ENCODE results near the gene PCDHGA1.
"Not testable (repeated sequence)": the region's sequence is repeated elsewhere in the genome, so short reads cannot be mapped to it uniquely, and the experiment has no call there.

The PCDHGA1 gene

DNA sequence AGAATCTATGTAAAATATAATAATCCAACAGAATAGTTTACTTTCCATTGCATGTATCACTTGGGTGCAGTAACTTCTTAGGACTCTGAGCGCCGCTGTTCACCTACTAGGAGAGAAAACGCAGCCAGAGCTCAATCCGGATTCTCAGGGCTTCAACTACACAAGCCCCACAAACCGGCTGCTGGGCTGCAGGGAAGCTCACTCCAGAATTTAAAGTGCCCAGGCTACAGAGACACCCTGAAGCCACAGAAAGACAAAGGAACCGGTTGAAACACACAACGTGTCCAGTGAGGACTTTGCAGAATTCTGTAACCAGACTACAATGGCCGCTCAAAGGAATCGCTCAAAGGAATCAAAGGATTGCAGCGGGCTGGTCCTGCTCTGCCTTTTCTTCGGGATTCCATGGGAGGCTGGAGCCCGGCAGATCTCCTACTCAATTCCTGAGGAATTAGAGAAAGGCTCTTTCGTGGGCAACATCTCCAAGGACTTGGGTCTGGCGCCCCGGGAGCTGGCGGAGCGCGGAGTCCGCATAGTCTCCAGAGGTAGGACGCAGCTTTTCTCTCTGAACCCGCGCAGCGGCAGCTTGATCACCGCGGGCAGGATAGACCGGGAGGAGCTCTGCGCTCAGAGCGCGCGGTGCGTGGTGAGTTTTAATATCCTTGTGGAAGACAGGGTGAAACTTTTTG is 82.7 kb downstream of the PCDHGA1 start, which contains the start of gene PCDHGA10:
PCDHGA10 (plus strand) TSS at position 134 of the 686 bp plus-strand sequence; CDS start at position 323, 189 bp downstream.
- DNase-seq: peak; percentile 72

DNA sequence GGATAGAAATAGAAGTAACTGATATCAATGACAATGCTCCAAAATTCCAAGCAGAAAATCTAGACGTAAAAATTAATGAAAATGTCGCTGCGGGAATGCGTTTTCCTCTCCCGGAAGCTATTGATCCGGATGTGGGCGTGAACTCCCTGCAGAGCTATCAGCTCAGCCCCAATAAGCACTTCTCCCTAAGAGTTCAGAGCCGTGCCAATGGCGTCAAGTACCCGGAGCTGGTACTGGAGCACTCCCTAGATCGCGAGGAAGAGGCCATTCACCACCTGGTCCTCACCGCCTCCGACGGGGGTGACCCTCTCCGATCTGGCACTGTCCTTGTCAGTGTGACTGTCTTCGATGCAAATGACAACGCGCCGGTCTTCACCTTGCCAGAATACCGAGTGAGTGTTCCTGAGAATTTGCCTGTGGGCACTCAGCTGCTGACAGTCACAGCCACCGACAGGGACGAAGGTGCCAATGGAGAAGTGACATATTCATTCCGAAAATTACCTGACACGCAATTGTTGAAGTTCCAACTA is 83.3 kb downstream of the PCDHGA1 start:
- DNase-seq: peak; percentile 18

DNA sequence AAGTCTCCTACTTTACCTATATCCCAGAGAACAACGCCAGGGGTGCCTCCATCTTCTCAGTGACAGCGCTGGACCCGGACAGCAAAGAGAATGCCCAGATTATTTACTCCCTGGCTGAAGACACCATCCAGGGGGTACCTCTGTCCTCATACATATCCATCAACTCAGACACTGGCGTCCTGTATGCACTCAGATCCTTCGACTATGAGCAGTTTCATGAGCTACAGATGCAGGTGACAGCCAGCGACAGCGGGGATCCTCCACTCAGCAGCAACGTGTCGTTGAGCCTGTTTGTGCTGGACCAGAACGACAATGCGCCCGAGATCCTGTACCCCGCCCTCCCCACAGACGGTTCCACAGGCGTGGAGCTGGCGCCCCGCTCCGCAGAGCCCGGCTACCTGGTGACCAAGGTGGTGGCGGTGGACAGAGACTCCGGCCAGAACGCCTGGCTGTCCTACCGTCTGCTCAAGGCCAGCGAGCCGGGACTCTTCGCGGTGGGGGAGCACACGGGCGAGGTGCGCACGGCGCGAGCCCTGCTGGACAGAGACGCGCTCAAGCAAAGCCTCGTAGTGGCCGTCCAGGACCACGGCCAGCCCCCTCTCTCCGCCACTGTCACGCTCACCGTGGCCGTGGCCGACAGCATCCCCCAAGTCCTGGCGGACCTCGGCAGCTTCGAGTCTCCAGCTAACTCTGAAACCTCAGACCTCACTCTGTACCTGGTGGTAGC is 84.4 kb downstream of the PCDHGA1 start:
- not testable (repeated sequence) for DNase-seq

DNA sequence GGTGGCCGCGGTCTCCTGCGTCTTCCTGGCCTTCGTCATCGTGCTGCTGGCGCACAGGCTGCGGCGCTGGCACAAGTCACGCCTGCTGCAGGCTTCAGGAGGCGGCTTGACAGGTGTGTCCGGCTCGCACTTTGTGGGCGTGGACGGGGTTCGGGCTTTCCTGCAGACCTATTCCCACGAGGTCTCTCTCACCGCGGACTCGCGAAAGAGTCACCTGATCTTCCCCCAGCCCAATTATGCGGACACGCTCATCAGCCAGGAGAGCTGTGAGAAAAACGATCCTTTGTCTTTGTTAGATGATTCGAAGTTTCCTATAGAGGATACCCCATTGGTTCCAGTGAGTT is 84.9 kb downstream of the PCDHGA1 start:
- not testable (repeated sequence) for DNase-seq

DNA sequence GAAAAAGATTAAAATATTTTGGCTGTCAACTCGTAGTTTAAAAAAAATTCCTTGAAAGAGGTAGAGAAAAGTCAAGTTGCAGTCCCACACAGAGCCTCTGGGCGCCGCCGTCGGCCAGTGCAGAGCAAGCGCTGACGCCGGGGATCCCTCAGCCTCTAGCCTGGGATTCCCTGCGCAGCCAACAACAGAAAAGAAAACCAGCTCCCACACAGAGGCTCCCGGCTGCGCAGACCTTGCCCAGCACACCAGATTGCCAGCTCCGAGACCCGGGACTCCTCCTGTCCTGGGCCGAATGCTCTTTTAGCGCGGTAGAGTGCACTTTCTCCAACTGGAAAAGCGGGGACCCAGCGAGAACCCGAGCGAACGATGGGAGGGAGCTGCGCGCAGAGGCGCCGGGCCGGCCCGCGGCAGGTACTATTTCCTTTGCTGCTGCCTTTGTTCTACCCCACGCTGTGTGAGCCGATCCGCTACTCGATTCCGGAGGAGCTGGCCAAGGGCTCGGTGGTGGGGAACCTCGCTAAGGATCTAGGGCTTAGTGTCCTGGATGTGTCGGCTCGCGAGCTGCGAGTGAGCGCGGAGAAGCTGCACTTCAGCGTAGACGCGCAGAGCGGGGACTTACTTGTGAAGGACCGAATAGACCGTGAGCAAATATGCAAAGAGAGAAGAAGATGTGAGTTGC is 87.3 kb downstream of the PCDHGA1 start, which contains the start of gene PCDHGB7:
PCDHGB7 (plus strand) TSS at position 184 of the 679 bp plus-strand sequence; CDS start at position 367, 183 bp downstream.
- DNase-seq: not testable (repeated sequence)

DNA sequence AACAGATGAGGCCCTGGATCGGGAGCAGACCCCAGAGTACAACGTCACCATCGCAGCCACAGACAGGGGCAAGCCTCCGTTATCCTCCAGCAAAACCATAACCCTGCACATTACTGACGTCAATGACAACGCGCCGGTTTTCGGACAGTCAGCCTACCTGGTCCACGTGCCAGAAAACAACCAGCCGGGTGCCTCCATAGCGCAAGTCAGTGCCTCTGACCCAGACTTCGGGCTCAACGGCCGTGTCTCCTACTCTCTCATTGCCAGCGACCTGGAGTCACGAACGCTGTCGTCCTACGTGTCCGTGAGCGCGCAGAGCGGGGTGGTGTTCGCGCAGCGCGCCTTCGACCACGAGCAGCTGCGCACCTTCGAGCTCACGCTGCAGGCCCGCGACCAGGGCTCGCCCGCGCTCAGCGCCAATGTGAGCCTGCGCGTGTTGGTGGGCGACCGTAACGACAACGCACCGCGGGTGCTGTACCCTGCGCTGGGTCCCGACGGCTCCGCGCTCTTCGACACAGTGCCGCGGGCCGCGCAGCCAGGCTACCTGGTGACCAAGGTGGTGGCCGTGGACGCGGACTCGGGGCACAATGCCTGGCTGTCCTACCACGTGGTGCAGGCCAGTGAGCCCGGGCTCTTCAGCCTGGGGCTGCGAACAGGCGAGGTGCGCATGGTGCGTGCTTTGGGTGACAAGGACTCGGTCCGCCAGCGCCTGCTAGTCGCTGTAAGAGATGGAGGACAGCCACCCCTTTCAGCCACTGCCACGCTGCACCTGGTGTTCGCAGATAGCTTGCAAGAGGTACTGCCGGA is 89.0 kb downstream of the PCDHGA1 start:
- DNase-seq: no peak

DNA sequence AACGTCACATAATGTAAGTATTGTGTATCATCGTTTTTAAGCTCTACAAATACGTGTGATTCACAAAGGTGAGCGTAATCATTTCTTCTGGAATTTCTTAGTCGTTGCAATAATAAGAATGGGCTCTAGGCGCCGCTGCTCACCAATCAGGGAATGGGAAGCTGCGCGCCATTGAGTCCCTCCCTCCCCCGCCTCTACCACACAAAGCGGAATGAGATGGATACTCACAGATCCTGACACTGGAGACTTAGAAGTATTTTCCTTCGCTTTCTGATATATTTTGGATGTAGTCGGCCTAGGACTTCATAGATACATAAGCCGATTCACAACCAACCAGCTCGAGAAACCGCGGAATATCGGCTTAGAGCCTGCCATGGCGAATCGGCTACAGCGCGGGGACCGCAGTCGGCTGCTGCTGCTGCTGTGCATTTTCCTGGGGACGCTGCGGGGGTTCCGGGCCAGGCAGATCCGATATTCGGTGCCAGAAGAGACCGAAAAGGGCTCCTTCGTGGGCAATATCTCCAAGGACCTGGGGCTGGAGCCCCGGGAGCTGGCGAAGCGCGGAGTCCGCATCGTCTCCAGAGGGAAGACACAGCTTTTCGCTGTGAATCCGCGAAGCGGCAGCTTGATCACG is 90.7 kb downstream of the PCDHGA1 start, which contains the start of gene PCDHGA11:
PCDHGA11 (plus strand) TSS at position 197 of the 634 bp plus-strand sequence; CDS start at position 374, 177 bp downstream.
- no peak for DNase-seq

DNA sequence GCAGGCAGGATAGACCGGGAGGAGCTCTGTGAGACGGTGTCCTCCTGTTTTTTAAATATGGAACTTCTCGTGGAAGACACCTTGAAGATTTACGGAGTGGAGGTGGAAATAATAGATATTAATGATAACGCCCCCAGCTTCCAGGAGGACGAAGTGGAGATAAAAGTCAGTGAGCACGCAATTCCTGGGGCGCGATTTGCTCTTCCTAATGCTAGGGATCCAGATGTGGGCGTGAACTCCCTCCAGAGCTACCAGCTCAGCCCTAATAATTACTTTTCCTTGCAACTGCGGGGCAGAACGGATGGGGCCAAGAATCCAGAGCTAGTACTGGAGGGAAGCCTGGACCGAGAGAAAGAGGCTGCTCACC is 91.2 kb downstream of the PCDHGA1 start:
- no peak for DNase-seq

DNA sequence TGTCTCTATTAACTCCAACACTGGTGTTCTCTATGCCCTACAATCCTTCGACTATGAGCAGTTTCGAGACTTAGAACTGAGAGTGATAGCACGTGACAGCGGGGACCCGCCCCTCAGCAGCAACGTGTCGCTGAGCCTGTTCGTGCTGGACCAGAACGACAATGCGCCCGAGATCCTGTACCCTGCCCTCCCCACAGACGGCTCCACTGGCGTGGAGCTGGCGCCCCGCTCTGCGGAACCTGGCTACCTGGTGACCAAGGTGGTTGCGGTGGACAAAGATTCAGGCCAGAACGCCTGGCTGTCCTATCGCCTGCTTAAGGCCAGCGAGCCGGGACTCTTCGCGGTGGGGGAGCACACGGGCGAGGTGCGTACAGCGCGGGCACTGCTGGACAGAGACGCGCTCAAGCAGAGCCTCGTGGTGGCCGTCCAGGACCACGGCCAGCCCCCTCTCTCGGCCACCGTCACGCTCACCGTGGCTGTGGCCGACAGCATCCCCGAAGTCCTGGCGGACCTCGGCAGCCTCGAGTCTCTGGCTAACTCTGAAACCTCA is 92.5 kb downstream of the PCDHGA1 start:
- no peak for DNase-seq

DNA sequence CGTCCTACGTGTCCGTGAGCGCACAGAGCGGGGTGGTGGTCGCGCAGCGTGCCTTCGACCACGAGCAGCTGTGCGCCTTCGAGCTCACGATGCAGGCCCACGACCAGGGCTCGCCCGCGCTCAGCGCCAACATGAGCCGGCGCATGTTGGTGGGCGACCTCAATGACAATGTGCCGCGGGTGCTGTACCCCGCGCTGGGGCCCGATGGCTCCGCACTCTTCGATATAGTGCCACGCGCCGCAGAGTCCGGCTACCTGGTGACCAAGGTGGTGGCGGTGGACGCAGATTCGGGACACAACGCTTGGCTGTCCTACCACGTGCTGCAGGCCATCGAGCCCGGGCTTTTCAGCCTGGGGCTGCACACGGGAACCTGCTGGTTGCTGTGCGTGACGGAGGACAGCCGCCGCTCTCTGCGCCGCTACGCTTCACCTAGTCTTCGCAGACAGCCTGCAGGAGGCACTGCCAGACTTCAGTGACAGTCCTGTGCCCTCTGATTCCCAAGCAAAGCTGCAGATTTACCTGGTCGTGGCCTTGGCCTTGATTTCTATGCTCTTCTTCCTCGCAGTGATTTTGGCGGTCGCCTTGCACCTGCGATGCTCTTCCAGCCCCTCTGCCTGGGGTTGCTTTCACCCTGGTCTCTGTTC is 97.6 kb downstream of the PCDHGA1 start:
- DNase-seq: no peak

DNA sequence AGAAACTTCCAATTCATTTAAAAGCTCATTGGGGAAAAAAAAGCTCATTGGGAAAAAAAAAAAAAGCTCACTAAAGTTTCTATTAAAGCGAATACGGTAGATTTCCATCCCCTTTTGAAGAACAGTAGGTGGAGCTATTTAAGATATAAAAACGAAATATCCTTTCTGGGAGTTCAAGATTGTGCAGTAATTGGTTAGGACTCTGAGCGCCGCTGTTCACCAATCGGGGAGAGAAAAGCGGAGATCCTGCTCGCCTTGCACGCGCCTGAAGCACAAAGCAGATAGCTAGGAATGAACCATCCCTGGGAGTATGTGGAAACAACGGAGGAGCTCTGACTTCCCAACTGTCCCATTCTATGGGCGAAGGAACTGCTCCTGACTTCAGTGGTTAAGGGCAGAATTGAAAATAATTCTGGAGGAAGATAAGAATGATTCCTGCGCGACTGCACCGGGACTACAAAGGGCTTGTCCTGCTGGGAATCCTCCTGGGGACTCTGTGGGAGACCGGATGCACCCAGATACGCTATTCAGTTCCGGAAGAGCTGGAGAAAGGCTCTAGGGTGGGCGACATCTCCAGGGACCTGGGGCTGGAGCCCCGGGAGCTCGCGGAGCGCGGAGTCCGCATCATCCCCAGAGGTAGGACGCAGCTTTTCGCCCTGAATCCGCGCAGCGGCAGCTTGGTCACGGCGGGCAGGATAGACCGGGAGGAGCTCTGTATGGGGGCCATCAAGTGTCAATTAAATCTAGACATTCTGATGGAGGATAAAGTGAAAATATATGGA is 100.2 kb downstream of the PCDHGA1 start, which contains the start of gene PCDHGA12:
PCDHGA12 (plus strand) TSS at position 176 of the 782 bp plus-strand sequence; CDS start at position 429, 253 bp downstream.
- no peak for DNase-seq

DNA sequence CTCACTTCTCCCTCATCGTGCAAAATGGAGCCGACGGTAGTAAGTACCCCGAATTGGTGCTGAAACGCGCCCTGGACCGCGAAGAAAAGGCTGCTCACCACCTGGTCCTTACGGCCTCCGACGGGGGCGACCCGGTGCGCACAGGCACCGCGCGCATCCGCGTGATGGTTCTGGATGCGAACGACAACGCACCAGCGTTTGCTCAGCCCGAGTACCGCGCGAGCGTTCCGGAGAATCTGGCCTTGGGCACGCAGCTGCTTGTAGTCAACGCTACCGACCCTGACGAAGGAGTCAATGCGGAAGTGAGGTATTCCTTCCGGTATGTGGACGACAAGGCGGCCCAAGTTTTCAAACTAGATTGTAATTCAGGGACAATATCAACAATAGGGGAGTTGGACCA is 101.0 kb downstream of the PCDHGA1 start:
- DNase-seq: no peak

DNA sequence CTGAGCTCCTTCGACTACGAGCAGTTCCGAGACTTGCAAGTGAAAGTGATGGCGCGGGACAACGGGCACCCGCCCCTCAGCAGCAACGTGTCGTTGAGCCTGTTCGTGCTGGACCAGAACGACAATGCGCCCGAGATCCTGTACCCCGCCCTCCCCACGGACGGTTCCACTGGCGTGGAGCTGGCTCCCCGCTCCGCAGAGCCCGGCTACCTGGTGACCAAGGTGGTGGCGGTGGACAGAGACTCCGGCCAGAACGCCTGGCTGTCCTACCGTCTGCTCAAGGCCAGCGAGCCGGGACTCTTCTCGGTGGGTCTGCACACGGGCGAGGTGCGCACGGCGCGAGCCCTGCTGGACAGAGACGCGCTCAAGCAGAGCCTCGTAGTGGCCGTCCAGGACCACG is 102.0 kb downstream of the PCDHGA1 start:
- DNase-seq: not testable (repeated sequence)

DNA sequence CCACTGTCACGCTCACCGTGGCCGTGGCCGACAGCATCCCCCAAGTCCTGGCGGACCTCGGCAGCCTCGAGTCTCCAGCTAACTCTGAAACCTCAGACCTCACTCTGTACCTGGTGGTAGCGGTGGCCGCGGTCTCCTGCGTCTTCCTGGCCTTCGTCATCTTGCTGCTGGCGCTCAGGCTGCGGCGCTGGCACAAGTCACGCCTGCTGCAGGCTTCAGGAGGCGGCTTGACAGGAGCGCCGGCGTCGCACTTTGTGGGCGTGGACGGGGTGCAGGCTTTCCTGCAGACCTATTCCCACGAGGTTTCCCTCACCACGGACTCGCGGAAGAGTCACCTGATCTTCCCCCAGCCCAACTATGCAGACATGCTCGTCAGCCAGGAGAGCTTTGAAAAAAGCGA is 102.4 kb downstream of the PCDHGA1 start:
- DNase-seq: not testable (repeated sequence)

DNA sequence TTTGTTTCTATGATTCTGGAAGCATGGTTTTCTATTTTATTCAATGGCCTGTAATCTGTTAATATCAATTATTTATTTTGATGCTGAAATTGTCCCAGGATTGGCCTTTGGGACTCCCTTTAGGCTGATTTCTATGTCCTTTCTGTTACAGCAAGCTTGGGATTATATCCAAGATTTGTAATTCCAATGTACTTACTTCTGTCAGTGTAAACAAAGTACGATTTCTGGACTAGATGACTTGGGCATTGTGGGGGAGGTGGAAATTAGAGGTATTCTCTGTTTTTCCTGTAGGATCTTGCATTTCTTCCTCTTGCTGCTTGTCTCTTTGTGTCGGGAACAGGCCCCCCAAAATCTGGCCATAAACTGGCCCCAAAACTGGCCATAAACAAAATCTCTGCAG is 103.7 kb downstream of the PCDHGA1 start:
- no peak for DNase-seq

DNA sequence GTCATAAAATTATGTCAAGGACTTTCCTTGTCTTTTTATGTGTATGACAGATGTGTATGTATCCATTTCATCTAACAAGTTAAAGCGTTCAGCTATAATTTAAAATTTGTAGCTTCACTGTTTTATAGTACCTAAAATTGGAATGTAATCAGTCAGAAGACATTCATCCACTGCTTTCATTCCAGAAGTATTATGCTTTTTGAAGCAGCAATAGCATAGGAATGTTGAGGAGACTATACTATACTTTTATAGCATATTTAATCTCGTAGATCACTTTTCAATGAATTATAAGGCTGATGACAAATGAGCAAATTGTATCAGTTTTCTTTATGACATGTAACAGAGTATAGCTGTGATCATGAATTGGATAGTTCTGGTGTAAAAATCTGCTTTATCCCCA is 106.9 kb downstream of the PCDHGA1 start:
- no peak for DNase-seq

DNA sequence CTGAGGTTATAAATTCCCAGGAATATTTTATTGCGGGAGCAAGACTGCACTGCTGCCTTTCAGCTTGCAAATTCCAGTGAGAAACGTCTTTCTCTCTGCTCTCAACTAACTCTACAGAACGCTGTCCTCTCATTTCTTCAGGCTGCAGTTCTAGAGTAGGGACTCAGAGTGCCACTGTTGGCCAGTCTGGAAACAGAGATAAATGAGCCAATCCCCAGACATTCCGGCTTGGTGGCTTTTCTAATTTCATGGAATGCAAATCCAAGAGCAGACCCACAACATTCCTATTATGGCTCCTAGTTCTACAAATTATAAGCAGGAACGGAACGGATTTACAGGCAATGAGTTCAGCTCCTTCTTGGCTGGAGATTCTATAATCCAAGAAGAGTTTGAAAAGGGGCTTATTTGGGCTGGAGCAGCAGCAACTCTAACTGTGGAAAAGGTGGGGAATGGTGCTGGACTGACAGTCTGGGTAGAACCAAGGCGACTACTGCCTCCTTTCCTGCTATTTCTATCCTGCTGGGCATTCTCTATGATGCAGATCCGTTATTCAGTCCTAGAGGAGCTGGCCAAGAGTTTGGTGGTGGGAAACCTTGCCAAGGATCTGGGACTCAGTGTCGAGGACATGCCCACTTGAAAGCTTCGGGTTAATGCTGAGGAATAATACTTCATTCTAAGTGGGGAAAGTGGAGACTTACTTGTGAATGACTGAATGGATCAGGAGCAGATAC is 109.3 kb downstream of the PCDHGA1 start:
- no peak for DNase-seq

DNA sequence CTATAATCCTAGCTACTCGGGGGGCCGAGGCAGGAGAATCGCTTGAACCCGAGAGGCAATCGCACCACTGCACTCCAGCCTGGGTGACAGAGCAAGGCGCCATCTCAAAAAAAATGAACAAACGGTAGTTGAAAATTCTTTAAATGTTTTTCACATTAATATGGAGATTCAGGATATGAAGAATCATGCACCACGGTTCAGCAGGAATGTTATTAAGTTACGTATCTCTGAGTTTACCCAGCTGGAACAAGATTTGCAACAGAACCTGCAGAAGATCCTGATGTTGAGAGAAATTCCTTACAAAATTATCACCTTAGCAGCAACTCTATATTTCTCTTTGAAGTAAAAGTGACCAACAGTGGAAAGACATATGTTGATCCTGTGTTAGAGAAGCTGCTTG is 110.0 kb downstream of the PCDHGA1 start:
- DNase-seq: no peak

DNA sequence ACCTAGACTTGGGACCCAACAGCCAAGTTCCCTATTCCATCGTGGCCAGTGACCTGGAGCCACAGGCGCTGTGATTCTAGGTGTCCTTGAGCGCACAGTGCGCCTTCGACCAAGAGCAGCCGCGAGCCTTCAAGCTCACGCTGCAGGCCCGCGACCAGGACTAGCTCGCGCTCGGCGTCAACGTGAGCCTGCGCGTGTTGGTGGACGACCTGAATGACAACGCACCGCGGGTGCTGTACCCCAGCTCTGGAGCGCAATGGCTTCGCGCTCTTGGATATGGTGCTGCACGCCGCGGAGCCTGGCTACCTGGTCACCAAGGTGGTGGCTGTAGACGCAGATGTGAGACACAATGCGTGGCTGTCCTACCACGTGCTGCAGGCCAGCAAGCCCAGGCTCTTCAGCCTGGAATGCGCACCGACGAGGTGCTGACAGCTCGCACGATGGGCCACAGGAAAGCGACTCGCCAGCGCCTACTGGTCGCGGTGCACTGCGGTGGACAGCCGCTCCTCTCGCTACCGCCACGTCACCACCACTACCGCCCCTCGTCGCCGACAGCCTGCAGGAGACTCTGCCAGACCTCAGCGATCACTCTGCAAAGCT is 111.4 kb downstream of the PCDHGA1 start:
- DNase-seq: no peak

Measured in NCI-H2171 treated with DMSO at 0.1 percent for 48 hours (cell line).